HFF-Myc (cell line): ENCODE measurements around the gene GET3.

Source experiments
- DNase-seq: peaks from one replicate; pipeline ENCODE4 v3.0.0-alpha.2; 2011; ENCODE audit warnings: low read depth; ENCODE audit errors: extremely low read depth
- H3K4me3 ChIP-seq: replicated peaks from 2 replicates; pipeline ENCODE4 v1.5.1; 2011; ENCODE audit warnings: low read depth, mild to moderate bottlenecking, control low read depth, low read length
- TF ChIP-seq, protein P1 (sequence below): IDR thresholded peaks from 2 replicates; pipeline ENCODE4 v1.5.1; 2012; ENCODE audit warnings: mild to moderate bottlenecking, low read depth, low read length, control low read depth; ENCODE audit errors: missing control alignments

GET3 gene

DNA sequence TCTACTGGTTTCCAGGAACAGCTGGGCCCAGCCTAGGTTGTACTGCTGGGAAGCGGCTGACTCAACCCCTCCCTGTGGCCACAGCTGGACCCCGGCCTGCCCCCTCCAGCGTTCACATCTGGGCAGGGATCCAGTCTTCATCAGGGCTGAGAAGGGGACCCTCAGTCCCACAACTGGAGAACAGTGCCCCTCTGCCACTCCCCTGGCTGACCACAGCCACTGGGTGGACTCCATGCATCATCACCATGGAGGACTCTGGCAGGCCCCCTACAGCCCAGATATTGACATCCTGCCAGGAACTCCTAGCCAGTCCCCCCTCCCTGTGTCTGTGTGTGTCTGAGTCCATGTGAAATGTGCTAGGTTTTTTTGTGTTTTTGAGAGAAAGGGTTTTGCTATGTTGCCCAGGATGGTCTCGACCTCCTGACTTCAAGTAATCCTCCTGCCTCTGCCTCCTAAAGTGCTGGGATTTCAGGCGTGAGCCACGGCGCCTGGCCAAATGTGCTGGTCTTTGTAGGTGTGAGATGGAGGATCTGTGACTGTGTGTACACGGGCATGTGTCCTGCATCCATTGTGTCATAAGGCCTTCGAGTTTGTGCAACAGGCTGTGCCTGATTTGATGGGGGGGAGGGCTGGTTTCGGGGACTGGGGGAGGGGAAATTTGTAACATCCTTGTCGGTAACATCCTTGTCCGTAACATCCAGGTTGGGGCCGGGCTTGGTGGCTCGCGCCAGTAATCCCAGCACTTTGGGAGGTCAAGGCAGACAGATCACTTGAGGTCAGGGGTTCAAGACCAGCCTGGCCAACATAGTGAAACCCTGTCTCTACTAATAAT lies 42.1 kb downstream of the GET3 start:
- no peak for DNase-seq
- H3K4me3 ChIP-seq, result peak overlapping the region; percentile 55
- TF ChIP-seq, protein P1, sequence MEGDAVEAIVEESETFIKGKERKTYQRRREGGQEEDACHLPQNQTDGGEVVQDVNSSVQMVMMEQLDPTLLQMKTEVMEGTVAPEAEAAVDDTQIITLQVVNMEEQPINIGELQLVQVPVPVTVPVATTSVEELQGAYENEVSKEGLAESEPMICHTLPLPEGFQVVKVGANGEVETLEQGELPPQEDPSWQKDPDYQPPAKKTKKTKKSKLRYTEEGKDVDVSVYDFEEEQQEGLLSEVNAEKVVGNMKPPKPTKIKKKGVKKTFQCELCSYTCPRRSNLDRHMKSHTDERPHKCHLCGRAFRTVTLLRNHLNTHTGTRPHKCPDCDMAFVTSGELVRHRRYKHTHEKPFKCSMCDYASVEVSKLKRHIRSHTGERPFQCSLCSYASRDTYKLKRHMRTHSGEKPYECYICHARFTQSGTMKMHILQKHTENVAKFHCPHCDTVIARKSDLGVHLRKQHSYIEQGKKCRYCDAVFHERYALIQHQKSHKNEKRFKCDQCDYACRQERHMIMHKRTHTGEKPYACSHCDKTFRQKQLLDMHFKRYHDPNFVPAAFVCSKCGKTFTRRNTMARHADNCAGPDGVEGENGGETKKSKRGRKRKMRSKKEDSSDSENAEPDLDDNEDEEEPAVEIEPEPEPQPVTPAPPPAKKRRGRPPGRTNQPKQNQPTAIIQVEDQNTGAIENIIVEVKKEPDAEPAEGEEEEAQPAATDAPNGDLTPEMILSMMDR, result no peak

DNA sequence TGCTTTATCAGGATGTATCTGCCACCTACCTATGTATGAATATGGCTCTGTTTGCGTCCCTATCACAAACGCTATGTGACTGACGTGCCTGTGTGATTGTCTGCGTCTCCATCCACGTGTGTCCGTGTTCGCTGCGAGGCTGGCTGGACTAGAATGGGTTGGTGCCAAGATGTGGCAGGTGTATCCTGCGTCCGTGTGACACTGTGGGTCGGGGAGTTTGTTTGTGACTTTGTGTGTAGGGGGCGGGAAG lies 44.8 kb downstream of the GET3 start:
- H3K4me3 ChIP-seq, result peak overlapping the region; percentile 41
- TF ChIP-seq, protein P1, result no peak
- DNase-seq, result no peak

DNA sequence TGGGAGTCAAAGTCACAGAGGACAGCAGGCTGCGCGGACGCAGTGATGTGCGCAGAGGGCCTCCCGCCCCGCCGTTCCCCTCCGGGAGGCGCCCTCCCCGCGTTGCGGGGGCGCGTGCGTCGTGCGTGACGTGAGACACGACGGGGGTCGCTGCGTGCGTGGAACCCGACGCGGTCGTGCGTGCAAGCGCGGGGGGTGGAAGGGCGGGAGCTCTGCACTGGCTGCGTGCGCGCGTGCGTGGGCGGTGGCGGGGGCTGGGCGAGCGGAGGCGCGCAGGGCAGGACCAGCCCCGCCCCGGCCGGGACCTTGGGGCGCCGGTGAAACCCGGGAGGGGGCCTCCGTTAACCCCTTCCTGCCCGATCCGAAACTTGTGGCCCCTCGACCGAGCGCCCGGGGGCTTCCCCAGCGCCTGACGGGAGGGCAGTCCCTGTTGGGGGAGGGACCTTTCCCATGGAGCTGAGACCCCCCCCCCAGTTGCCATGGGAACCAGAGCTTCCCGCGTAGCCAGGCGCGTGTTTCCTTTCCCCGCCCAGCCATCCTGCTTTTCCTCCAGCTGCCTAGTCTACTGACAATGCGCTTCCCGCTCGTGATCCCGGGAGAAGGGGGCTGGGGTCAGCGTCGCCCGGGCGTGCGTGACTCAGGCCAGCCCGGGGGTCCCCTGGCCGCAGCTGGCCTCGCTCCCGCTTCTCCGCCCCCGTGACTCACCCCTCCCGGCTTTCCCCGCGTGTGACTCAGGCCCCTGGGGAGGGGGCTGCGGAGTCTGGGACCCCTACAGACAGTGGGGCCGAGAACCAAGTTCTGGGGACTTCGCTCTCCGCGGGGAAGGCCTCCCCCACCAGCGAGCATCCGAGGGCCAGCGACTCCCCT lies 45.4 kb downstream of the GET3 start:
- TF ChIP-seq, protein P1, result no peak
- DNase-seq, result no peak
- H3K4me3 ChIP-seq, result peak overlapping the region; percentile 41

DNA sequence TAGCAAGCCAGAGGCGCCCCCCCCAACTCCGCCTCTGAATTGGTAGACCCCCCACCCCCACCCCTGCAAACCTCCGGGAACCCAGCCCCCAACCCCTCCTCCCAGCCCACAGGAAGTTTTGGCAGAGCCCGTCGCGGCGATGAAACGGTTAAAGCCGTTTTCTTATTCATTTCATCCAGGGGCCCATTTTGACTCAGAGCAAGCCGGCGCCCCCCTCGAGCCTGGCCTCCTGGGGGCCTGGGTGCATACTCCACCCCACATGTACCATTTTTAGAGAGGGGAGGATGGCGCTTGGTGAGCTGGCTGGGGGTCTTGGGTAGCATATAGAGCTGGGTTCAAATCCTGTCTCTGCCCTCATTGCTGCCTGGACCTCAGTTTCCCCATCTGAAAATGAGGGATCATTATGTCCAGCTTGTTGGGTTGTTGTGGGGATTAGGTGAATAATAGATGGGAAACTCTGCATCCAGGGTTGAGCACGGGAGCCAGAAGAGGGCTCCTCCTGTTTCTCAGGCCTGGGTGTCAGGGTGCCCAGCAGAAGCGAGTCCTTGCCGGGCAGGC lies 46.1 kb downstream of the GET3 start:
- DNase-seq, result no peak
- peak overlapping the region; percentile 41; the same call in 1 of the 2 replicates for H3K4me3 ChIP-seq
- TF ChIP-seq, protein P1, result no peak

DNA sequence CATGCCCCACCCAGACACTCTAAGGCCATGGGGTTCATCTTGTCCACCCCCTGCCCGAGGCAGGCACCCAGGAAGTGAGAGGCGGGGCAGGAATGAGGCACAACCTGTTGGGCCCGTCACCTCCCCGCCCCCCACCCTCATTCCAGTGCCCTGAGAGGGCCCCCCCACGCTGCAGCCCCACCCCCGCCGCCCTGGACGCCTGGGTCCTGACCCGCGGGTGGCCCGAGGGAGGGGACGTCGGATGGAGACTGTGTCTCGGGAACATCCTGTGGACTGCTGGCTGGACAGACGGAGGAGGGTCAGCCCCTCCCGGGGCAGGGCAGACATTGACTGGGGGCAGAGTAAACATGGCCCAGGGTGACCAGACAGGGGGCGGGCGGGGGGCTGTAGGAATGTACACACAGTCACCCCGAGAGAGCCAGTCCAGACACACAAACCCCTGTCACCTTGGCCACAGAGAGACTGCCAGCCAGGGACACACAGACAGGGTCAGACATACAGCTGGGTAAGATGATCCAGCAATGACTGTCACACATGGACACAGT lies 46.6 kb downstream of the GET3 start:
- H3K4me3 ChIP-seq, result no peak overlapping the region
- no peak for DNase-seq
- TF ChIP-seq, protein P1, result no peak

DNA sequence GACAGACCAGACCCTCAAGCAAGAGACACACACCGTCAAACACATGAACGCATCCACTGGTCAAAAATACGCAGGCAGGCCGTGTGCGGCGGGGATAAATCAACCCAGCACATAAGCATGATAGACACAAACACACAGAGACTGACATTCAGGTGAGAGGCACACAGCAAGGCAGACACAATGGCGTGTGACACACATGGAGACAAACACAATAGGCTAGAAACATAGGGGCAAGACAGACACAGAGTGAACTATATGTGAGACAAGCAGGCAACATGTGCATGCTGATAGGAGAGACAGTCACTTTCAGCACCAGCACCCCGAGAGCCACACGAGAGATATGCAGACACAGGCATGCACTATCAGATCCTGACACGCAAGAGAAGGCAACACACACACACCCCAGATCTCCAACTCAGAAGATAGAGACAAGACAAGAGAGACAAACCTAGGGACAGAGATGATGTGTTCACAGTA lies 47.1 kb downstream of the GET3 start:
- H3K4me3 ChIP-seq, result no peak overlapping the region
- TF ChIP-seq, protein P1, result no peak
- no peak for DNase-seq
